ENCODE results near the gene MBD4.

MBD4 gene

DNA sequence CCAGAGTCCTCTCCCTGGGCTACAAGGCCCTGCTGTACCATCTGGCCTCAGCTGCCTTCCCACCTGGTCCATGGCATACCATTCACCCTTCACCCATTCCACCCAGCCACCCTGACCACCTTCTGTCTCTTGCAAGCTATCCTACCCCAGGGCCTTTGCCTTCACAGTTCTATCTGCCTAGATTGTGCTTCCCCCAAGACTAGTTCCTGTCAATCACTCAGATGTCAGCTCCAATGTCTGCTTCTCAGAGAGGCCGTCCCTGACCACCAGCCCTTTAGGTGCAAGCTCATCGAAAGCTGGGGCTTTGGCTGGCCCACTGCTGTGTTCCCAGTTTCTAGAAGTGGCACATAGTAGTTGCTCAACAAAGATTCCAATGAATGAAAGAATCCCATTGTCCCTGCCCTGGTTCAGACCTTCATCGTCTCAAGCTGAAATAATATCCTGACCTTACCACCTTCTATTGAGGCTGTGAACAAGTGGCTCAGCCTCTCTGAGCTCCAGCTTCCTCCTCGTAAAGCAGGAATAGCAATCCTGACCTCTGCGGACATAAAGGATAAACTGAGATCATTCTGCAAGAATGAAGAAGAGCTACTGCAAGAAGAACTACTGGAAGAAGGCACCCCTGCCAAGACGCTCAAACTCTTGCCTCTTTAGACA is 27.1 kb downstream of the MBD4 start:
- ChIA-PET POLR2A (interaction anchor here (1.5 kb wide), 1 partner anchor 27 kb away, joined by 6 read pairs; the partner anchor contains the start of genes IFT122 and MBD4), CTCF (interaction anchor here (0.9 to 5.1 kb wide), 4 partner anchors 11 to 96 kb away, joined by 3 to 30 read pairs (median 6); a partner anchor contains a TSS)
- DNase-seq (ENCODE audit: low read depth, low spot score): no peak
- TF ChIP-seq, protein P1, sequence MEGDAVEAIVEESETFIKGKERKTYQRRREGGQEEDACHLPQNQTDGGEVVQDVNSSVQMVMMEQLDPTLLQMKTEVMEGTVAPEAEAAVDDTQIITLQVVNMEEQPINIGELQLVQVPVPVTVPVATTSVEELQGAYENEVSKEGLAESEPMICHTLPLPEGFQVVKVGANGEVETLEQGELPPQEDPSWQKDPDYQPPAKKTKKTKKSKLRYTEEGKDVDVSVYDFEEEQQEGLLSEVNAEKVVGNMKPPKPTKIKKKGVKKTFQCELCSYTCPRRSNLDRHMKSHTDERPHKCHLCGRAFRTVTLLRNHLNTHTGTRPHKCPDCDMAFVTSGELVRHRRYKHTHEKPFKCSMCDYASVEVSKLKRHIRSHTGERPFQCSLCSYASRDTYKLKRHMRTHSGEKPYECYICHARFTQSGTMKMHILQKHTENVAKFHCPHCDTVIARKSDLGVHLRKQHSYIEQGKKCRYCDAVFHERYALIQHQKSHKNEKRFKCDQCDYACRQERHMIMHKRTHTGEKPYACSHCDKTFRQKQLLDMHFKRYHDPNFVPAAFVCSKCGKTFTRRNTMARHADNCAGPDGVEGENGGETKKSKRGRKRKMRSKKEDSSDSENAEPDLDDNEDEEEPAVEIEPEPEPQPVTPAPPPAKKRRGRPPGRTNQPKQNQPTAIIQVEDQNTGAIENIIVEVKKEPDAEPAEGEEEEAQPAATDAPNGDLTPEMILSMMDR (IDR thresholded peaks at IDR 0.05; ENCODE audit: insufficient read depth, low read length, missing control alignments): no peak
- no peak overlapping the region for H3K4me3 ChIP-seq (ENCODE audit: low read depth, low read length)

DNA sequence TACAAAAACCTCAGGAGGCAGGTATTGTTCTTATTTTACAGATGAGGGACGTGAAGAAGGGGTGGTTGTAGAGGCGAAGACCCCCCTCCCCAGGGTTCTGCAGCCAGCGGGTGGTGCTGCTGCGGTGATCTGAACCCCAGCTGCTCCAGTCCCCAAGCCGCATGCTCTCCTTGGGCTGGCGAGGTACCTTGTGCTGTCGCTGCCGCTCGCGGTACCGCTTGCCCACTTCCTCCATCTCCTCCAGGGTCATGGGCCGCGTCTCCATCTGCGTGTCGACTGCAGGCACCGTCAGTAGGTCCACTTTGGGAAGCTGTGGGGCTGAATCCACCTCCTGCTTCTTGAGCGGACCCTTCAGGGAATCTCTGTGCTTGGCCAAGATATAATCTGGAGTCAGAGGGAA is 28.8 kb downstream of the MBD4 start:
- DNase-seq (ENCODE audit: low read depth, low spot score): no peak
- ChIA-PET POLR2A (no interaction called here), CTCF (interaction anchor here (1.0 to 5.1 kb wide), 2 partner anchors 11 to 95 kb away, joined by 3 to 30 read pairs; a partner anchor contains a TSS)
- TF ChIP-seq, protein P1 (IDR thresholded peaks at IDR 0.05; ENCODE audit: insufficient read depth, low read length, missing control alignments): no peak
- H3K4me3 ChIP-seq (ENCODE audit: low read depth, low read length): no peak overlapping the region

DNA sequence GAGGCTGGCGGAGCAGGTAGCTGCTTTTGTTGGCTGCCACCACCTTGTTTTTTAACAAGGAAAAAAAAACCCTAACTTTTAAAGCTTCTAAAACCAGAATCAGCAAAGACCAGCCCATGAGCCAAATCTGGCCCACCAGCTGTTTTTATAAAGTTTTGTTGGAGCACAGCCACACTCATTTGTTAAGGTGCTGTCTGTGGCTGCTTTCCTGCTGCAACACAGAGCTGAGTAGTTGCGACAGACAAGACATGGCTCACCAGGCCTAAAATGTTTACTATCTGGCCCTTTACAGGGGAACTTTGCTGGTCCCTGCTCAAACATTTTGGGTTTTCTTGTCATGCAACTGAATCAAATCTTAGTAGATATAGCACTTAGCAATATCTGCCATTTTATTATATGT is 30.2 kb downstream of the MBD4 start:
- DNase-seq (ENCODE audit: low read depth, low spot score): no peak
- TF ChIP-seq, protein P1 (IDR thresholded peaks at IDR 0.05; ENCODE audit: insufficient read depth, low read length, missing control alignments): no peak
- CTCF ChIA-PET: interaction anchor here (2.0 to 2.8 kb wide), 2 partner anchors 10 to 26 kb away, joined by 9 to 15 read pairs; no protein-coding TSS in a partner anchor
- no peak overlapping the region for H3K4me3 ChIP-seq (ENCODE audit: low read depth, low read length)
- POLR2A ChIA-PET: no interaction called here

DNA sequence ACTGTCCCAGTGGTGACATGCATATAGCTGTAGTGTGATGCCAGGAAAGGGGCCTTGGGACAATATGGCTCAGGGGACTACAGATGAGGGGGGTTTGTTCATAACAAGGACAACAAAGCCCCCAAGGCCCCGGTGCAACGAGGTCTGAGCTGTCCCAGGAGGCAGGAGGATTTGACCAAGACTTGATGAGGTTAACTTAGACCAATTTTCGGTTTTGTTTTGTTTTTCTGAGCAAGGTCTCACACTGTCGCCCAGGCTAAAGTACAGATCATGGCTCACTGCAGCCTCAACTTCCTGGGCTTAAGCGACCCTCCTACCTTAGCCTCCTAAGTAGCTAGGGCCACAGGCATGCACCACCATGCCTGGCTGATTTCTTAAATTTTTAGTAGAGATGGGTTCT is 35.1 kb downstream of the MBD4 start:
- DNase-seq (ENCODE audit: low read depth, low spot score): no peak
- ChIA-PET CTCF (no interaction called here), POLR2A (interaction anchor here (0.5 kb wide), 1 partner anchor 21 kb away, joined by 3 read pairs; no protein-coding TSS in a partner anchor)
- TF ChIP-seq, protein P1 (IDR thresholded peaks at IDR 0.05; ENCODE audit: insufficient read depth, low read length, missing control alignments): no peak
- H3K4me3 ChIP-seq (ENCODE audit: low read depth, low read length): no peak overlapping the region

DNA sequence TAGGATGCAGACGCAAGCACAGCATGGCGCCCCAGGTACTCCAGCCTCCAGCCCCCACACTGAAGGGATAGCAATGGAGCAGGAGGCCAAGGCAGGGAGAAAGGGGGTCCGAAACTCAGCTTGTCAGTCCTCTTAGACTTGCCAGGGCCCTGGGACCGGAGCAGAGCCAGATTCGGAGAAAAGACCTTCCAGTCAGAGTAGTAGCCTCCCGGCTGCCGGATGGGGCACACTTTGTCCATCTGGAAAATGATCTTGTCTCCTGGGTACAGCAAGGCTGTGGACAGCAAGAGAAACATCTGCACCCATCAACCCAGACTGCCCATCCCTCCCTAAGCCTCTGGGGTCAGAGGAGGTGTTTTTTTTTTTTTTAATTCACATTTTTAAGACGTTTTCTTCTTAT is 35.6 kb downstream of the MBD4 start:
- no peak overlapping the region for H3K4me3 ChIP-seq (ENCODE audit: low read depth, low read length)
- CTCF ChIA-PET: interaction anchor here (1.4 kb wide), 1 partner anchor 21 kb away, joined by 6 read pairs; no protein-coding TSS in a partner anchor
- TF ChIP-seq, protein P1 (IDR thresholded peaks at IDR 0.05; ENCODE audit: insufficient read depth, low read length, missing control alignments): no peak
- DNase-seq (ENCODE audit: low read depth, low spot score): no peak
- POLR2A ChIA-PET: no interaction called here

DNA sequence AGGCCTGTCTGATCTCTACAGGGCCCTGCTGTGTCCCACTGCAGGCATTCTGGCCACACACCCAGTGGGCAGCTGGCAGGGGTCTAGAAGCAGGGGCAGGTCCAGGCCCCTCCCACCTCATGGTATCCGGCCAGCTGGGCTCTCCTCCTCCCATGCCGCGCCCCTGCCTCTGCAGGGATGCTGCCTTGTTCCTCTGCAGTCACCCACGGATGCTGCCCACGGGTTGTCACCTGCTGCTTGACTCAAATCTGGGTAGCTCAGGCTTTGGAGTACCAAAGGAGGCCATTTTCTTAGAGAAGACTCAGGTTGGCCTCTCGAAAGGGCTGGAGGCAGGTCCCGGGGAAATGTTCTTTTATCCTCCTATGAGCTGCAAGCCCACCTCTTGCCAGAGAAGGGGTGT is 36.3 kb downstream of the MBD4 start:
- no peak overlapping the region for H3K4me3 ChIP-seq (ENCODE audit: low read depth, low read length)
- no peak for DNase-seq (ENCODE audit: low read depth, low spot score)
- ChIA-PET POLR2A (no interaction called here), CTCF (interaction anchor here (1.4 kb wide), 1 partner anchor 20 kb away, joined by 6 read pairs; no protein-coding TSS in a partner anchor)
- TF ChIP-seq, protein P1 (IDR thresholded peaks at IDR 0.05; ENCODE audit: insufficient read depth, low read length, missing control alignments): no peak
